Hematopoietic multipotent progenitor cell (in vitro differentiated cells): ENCODE data around the gene TBC1D24. TPM values are rescaled to one million over a fixed set of nuclear protein-coding genes. Genes with fewer than 3 reads are reported as not detected.
"Not testable (repeated sequence)": the region's sequence is repeated elsewhere in the genome, so short reads cannot be mapped to it uniquely, and the experiment has no call there.

Source experiments
- DNase-seq, 3 donors: peaks; one replicate each; pipeline ENCODE4 v3.0.0-alpha.2; 2011 to 2015; ENCODE audit warnings: low read depth in 2 of 3, low spot score in 2 of 3
- total RNA-seq: library from RNA; depleted of rRNA; stranded (reverse); fragments of >200 nt; gene quantifications from one replicate; pipeline ENCODE4 v1.2.3, GENCODE V29; 2012

Gene TBC1D24
- total RNA-seq, result 21.5 TPM

DNA sequence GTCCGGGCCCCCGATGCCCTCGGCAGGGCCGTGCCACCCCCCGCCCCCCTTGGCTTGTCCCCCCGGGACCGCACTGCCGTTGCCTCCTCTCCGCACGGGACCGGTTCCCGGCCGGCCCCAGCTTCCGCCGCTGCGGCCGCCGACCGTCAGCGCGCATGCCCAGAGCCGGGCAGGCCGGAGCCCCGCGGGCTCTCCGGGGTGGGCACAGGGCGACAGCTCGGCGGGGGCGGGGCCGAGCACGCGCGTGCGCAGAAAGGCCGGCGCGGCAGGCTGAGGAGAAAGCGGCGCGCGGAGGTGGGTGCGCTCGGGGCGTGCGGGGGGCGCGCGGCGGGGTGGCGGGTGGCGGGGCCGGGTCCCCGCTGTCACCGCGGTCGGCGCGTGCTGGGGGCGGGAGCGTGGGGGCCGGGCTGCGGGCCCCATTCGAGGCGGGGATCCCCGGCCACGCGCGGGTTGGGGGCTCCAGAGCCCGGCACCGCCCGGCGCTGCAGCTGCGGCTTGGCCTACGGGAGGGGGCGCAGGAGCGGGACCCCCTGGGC lies at the start of gene TBC1D24:
TBC1D24 (plus strand) TSS at position 251 of the 536 bp plus-strand sequence. CDS start 21,022 bp downstream, outside the sequence.
- peak; percentile 52 to 84 (median 83) for DNase-seq

DNA sequence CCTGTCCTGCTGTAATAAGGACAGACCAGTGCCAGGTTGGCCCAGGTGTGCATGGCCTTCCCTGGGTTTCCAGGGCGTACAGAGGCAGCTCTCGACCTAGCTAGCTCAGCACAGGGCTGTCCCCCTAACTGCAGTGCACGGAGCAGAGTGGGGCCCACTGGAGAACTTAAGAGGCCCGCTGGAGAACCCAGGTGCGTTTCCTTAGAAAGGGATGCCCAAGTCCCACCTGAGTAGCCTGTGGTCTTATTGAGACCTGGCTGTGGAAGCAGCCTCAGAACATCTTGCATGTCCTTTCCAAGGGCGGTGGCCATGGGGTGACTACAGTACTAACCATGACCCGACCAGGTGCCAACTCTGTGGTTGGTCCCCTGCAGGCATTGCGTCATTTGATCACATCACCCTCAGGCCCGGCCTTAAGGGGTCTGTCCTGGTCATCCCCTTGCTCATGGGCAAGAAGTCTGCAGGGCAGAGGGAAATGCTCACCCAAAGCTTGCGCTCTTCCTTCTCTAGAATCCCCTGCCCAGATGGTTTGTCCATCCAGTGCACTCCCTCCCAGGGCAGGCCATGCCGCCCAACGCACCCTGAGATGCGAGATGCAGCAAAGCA lies 49.0 kb upstream of the TBC1D24 start:
- no peak for DNase-seq

DNA sequence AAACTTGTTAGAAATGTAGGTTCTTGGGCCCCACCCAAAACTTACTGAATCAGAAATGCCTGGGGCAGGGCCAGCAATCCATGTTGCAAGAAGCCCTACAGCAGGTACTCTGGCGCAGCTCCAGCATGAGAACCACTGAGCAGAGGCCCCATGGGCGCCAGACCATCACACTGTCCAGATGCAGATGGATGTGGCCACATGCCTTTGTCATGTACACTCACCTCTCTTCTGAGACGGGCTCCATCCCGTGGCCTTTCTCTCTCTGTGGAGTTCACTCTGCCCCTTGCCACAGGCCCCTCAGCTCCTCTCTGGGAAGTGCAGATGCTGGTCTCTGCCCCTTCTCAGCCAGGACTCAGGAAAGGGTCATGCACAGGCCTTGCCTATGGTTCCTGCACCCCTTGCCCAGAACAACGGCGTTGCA lies 48.0 kb upstream of the TBC1D24 start:
- DNase-seq, result no peak

DNA sequence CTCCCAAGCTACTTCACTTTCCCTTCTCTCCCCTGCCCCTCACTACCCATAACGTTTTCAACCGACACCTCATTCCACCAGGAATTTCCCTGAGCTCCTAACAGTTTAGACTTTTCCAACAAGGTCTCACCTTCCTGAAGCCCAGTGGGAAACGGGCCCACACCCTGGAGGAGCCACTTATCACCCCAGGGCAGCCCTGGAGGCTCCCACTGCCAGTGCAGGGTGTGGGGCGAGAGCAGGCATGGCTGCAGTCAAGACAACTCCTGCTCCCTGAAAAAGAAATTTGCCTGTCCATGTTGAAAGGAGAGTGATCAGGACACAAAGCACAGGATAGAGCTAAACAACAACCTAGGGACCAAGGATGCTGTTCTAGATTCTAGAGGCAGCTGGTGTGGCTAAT lies 47.4 kb upstream of the TBC1D24 start:
- no peak for DNase-seq

DNA sequence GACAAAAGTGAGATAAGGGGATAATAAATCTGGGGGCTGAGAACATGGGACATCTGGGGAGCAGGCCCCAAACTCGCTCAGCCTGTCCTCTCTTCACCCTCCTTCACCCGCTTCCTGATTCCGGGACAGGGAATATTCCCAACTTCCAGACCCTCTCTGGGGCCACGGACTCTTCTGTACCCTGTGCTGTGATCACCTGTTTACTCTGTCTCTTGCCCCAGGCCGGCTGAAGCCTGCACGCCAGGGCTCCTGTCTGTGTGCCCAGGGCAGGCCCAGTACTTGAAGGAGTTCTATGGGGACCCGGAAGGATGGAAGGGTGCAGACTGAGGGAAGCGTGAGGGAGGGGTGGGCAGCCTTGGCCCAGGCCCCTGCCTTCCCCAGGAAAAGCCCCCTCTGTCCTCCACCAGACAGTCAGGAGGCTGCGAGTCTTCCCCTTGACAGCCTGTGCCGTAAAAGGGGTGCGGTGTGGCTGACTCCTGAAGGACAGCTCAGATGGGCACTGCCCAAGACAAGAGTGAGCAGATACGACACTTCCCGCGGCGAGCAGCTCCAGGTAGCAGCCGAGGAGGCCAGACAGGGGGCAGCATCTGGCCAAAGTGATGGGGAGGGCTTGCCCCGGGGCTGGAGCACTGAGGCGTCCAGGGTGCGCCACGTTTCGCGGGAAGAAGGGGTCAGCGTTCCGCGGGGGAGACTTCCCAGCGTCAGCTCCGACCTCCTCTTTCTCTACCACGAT lies 46.7 kb upstream of the TBC1D24 start:
- peak in 1 of 3 donors; percentile 24 for DNase-seq

DNA sequence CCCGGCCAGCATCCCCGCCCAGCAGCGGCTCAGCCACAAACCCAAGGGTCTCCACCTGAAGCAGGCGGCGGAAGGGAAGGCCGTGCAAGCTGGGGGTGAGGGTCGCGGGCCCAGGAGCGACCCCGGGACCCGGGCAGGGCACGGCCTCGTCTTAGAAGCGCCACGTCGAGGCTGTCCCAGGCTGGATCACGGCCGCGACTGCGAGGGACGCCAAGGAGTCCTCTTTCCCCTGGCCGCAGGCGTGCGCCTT lies 46.2 kb upstream of the TBC1D24 start:
- DNase-seq, result peak in 1 of 3 donors; percentile 35

DNA sequence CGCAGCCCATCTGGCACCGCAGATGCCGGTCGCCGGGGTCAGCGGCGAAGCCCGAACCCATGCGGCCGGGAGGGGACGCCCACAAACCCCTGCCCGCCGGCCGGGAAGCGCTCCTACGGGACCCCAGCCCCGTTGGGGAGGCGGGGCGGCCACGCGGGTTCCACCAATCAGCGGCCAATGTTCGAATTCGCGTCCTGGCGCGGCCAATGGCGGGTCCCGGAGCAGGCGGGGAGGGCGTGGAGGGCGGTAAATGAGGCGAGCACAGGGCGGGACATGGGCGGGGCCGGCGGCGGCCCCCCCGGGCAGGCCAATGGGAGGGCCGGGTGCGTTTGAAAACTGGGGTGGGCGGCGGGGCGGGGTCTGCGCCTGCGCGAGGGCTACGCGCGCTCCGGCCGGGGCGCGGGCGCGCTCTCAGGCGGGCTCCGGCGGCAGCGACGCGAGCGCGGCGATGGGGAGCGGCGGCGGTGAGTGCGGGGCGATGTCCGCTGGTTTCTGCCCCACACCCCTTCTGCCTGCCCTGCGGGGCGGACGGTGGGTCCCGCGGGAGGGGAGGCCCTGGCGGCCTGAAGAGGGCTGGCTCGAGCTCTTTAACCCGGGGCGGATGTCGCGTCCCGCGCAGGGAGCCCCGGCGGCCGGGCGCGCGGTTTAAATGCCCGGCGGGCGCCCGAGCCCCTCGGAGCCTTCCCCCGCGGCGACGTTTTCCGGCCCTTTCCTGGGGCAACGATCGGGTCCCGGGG lies 45.7 kb upstream of the TBC1D24 start, which contains the start of gene CCNF:
CCNF (plus strand) TSS at position 414 of the 737 bp plus-strand sequence; CDS start at position 449, 35 bp downstream.
- peak; percentile 90 to 96 (median 96) for DNase-seq

DNA sequence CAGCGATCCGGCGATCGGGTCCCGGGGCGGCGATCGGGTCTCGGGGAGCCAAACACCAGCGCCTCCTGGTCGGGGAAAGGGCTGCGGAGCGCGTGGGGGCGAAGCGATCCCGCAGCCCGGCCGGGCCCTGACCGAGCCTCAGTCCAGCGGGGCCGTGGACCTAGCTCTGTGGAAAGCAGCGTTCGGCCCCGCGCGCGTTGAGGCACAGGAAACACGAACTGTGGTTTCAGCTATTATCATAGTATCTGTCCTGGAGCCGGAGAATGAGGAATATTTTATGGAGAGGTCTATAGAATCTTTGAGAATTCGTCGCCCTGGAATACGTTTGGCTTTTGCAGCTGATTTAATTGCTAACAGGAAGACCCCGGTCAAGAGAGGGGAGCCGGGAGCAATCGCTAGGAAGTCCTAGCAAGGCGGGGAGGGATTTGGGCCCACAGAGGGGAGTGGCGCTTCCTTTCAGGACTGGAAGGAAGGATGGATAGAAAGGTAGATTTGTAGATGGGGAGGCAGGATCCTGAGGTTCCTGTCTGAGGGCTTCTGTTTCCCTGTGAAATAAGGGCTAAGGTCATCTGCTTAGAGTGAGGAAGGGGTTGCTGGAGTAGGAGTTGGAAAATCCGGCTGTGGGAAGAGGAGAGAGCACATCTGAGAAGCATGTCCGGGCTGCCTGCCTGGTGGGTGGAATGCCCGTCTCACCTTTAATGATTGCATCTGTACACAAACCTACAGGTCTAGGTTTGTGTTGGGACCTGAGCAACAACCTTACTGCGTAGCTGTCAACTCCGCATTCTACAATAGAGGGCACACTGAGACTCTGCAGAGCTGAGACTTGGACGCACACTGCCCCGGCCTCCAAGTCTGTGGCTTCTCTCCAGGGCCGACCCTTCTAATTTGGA lies 44.9 kb upstream of the TBC1D24 start:
- peak in 2 of 3 donors; percentile 35 to 60 for DNase-seq

DNA sequence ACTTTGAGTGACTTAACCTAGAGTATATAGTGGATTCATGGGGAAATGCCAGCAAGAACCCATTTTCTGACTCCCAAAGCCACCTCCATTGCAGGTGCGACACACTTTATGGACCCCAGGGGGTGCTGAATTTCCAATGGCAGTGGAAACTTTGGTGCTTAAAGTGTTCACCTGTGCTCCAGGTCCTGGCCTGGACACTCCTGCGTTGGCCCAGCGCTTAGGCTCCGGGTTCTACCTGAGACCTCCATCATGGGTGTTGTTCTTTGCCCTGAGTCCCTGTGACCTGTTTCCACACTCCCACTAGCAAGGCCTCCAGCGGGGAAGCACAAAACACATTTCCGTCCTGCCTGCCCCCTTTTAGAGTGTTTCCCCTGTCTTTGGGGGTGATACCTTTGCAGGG lies 42.6 kb upstream of the TBC1D24 start:
- DNase-seq, result peak in 1 of 3 donors; percentile 25

DNA sequence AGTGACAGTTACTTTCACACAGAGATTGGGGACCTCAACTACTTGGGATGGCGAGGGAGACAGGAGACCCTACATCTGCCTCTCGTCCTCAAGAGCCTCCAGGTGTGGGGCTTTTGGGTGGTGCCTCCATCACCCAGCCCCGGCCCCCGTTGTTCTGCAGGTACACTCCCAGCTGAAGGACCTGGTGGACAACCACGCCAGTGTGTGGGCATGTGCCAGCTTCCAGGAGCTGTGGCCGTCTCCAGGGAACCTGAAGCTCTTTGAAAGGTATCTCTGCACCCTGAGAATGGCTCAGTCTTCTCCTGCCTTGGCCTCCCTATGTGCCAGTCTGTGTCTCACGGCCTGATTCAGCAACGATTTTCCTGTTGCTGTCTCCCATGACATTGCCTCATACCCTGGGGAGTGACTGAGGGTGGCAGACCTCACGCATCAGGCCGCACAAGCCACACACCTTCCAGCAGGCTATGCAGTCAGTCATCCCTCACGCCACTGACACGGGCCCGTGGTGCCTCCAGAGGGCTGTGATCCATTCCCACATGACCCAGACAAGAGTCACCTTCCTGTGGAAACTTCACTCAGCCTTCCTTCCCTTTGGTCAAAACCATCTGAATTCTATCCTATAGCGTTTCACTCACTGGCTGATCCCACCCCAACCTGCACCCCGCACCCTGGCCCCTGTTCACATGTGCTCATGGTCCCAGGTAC lies 42.0 kb upstream of the TBC1D24 start:
- no peak for DNase-seq

DNA sequence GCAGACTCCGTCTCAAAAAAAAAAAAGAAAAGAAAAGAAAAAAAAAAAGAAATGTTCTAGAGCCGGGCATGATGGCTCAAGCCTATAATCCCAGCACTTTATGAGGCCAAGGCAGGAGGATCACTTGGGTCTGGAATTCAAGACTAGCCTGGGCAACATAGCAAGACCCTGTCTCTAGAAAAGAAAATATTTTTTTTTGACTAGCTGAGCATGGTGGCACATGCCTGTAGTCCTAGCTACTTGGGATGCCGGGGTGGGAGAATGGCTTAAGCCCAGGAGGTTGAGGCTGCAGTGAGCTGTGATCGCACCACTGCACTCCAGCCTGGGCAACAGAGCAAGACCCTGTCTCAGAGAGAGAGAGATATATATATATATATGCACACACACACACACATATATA lies 39.7 kb upstream of the TBC1D24 start:
- DNase-seq, result not testable (repeated sequence)

DNA sequence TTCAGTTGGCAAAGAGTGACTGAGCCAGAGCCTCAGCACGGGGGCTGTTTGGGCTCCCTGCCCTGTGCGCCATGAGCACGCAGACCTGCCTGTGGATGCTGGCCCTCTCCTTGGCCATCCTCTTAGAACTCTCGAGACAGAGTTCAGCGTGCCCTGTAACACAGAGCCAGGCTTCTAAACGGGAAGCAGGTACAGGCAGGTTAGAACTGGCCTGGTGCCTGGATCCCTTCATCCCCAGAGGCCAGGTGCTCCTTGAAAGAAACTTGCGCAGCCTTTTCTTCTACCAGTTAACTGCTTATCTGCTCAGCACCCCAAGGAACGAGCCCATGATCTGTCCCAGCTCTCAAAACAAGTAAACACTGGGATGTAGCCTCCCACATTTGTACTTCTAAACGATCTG lies 38.8 kb upstream of the TBC1D24 start:
- DNase-seq, result no peak

DNA sequence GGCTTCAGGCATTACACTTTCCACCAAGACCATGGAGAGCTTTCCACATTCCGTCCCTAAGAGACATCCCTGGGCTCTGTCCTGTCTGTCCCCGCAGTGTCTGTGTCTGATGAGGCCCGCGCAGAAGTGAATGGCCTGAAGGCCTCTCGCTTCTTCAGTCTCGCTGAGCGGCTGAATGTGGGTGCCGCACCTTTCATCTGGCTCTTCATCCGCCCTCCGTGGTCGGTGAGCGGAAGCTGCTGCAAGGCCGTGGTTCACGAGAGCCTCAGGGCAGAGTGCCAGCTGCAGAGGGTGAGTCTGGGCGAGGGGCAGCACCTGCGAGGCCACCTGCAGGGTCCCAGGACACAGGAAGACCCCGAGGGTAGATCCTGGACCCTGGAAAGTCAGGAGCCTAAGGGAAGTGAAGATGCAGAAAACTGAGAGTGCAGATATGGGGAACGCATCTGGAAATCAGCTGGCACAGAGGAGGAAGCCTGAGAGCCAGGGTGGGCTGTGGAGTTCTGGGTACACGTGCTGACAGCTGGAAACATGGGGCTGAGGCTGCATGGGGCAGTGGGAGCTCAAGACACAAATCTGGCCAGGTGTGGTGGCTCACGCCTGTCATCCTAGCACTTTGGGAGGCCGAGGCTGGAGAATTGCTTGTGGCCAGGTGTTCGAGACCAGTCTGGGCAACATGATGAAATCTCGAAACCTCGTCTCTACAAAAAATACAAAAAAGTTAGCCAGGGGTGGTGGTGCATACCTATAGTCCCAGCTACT lies 37.7 kb upstream of the TBC1D24 start:
- DNase-seq, result no peak

DNA sequence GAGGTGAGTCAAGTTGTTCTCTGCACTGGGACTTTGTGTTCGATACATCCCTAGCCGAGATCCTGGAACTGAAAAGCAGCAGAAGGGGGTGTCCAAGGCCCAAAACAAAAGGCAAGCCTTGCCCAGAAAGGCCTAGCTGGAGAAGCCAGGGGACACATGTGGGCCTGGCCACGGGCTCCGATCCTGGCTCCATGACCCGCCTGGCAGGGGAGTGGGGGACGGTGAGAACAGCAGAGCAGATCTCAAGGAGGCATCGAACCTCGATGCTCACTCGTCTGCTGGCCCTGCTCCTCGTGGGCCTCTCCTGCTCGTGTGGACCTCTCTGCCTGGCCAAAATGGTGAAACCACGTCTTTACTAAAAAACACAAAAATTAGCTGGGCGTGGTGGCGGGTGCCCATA lies 36.8 kb upstream of the TBC1D24 start:
- no peak for DNase-seq

DNA sequence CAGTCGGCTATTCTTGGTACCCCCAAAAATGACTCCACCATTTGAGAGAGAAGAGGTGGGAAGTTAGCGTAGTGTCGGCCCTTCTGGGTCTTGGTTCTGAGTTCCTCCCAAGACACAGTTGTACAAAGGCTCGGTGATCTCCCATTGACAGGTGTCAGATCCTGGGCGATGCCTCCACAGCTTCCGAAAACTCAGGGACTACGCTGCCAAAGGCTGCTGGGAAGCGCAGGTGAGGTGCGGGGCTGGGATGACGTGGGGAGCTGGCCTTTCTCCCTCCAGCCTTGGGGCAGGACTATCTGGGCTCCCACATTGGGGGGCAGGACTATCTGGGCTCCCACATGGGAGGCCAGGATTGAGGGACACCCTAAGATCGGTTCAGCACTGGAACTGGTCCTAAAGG lies 35.3 kb upstream of the TBC1D24 start:
- DNase-seq, result no peak

DNA sequence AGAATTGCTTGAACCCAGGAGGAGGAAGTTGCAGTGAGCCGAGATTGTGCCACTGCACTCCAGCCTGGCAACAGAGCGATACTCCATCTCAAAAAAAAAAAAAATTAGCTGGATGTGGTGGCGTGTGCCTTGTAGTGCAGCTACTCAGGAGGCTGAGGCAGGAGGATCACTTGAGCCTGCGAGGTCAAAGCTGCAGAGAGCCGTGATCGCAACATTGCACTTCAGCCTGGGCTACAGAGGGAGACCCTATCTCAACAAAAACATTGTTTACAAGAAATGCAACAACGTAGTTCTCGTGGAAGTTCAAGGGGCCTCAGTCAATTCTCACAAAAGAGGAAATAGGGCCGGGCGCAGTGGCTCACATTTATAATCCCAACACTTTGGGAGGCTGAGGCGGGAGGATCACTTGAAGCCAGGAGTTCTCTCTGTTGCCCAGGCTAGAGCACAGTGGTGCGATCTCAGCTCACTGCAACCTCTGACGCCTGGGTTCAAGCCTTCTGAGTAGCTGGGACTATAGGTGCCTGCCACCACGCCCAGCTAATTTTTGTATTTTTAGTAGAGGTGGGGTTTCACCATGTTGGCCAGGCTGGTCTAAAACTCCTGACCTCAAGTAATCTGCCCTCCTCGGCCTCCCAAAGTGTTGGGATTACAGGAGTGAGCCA lies 33.7 kb upstream of the TBC1D24 start:
- DNase-seq, result not testable (repeated sequence)

DNA sequence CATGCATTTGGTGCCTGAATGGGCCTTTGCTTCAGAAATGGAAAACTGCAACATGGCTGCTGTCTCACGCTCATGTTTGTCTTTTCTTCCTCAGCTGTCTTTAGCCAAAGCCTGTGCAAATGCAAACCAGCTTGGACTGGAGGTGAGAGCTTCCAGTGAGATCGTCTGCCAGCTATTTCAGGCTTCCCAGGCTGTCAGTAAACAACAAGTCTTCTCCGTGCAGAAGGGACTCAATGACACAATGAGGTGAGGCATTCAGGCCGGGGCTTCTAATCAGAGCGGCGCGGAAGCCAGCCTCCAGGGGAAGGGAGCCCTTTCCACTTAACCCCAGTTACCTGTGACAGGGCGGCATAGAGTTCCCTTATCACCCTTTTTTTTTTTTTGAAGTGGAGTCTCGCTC lies 31.4 kb upstream of the TBC1D24 start:
- DNase-seq, result no peak

DNA sequence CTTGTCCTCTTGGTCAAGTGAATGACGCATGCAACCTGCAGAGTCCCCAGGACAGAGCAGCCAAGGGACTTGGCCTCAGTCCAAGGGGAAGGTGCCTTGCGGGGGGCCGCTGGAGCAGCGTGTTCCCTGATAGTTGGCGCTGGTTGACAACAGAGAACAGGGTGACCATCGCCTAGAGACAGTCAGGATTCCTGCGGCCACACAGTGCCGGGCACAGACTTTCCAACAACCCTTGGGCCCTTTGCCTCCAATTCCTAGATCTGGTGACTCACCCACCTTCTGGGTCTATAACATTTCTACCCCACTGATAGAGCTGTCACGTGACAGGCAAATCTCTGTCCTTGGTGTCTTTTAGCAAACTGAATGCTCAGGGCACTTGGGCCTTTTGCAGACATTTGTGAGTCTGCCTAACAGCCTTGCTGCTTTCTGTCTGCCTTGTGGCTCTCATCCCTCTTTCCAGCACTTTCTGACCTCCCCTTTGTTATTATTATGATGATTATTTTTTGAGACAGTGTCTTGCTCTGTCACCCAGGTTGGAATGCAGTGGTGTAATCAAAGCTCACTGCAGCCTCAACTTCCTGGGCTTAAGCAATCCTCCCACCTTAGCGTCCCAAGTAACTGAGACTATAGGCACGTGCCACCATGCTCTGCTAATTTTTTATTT lies 26.9 kb upstream of the TBC1D24 start:
- DNase-seq, result no peak
